SIG-M5 (cell line): ENCODE data around the gene AP1G2.
"Not testable (repeated sequence)": the region's sequence is repeated elsewhere in the genome, so short reads cannot be mapped to it uniquely, and the experiment has no call there.

Experiments used
- DNase-seq: peaks from one replicate; lab custom pipeline; 2025; lab: John Stamatoyannopoulos, UW

AP1G2 gene

GRCh38 chr14:23567186-23568020 lies at the start of gene AP1G2:
TSS of gene AP1G2 (minus strand) at chr14:23567791. CDS start at chr14:23567314, 477 bp downstream.
- DNase-seq = peak; percentile 15

DNA sequence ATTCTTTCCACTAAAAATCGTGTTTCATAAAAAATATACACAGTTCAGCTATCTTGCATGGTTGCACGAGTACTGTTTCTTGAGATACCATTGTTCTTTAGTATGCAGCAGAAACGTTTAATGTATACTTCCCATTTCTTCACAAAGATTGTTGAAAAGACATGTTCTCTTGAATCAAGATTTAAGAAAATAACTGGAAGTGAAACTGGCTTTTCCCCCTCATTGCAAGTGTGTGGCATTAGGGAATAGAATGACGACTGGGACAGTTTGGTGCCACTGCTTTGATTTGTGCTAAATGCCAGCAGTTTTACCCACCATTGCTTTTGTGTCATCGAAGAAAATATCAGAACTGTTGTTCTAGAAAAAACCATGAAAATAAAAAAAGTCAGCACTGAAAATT lies 48.3 kb upstream of the AP1G2 start:
- no peak for DNase-seq

GRCh38 chr14:23614395-23614828 lies 46.8 kb upstream of the AP1G2 start:
- DNase-seq = no peak

- DNase-seq = no peak
These were observed 45.9 kb upstream of the AP1G2 start for GRCh38 chr14:23613242-23614070.

- no peak for DNase-seq
These were observed 45.2 kb upstream of the AP1G2 start for GRCh38 chr14:23612802-23613201.

GRCh38 chr14:23612354-23612732 lies 44.8 kb upstream of the AP1G2 start:
- no peak for DNase-seq

- DNase-seq = no peak
These were observed 43.3 kb upstream of the AP1G2 start for GRCh38 chr14:23610815-23611289.

DNA sequence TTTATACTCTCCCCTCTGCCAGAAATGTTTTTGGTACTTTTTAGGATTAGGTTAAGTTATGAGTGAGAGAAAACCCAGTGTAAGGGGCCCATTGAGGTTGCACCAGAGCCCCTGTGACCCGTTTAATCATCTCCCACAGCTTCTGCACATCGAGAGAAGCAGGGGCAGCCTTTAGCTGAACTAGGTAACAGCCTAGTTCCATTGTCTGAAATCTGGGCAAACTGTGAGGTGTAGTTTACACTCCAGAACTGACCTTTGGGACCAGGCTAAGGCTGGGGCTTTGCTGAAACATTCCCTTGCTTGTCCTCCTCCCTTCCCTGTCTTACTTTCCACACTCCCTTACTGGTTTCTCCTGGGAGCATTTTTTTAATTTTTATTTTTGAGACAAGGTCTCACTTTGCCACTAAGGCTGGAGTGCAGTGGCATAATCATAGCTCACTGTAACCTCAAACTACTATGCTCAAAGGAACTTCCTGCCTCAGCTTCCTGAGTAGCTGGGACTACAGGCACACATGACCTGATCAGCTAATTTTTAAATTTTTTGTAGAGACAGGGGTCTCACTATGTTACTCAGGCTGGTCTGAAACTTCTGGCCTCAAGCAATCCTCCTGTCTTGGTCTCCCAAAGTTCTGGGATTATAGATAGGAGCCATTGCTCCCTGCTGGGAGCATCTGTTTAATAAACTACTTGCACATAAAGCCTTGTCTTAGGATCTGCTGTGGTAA lies 42.7 kb upstream of the AP1G2 start:
- no peak for DNase-seq

DNA sequence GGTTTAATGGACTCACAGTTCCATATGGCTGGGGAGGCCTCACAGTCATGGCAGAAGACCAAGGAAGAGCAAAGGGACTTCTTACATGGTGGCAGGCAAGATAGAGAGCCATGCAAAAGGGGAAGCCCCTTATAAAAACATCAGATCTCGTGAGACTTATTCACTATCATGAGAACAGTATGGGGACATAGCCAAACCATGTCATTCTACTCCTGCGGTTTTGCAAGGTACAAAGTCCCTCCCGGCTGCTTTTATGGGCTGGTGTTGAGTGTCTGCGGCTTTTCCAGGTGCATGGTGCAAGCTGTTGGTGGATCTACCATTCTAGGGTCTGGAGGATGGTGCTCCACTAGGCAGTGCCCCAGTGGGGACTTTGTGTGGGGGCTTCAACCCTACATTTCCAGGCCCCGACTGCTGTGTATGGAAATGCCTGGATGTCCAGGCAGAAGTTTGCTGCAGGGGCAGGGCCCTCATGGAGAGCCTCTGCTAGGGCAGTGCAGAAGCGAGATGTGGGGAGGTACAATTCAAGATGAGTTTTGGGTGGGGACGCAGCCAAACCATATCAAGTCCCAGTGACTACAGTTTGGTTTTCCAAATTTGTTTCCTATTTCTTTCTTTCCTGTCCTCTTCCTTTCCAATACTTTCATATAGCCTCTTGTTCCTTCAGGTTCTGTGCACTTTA lies 42.0 kb upstream of the AP1G2 start:
- not testable (repeated sequence) for DNase-seq

DNA sequence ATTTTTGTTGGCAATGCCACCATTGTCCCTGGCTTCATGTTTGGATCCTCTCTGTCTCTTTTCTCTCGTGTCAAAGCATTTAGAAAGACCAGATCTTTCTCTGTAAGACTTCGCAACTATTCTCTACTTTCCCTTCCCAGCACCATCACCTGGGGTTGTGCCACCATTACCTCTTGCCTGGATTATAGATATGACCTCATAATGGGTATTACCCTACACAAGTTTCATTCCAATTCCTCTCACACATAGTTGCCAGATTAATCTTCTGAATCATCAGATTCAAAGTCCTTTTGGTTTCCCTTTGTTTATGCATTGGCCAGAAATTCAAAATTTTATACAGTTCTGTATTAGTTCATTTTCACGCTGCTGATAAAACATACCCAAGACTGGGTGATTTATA lies 41.4 kb upstream of the AP1G2 start:
- no peak for DNase-seq

- DNase-seq = no peak
These were observed 40.9 kb upstream of the AP1G2 start for GRCh38 chr14:23608454-23608853.

- DNase-seq = no peak
These were observed 38.5 kb upstream of the AP1G2 start for GRCh38 chr14:23605931-23606585.

- no peak for DNase-seq
These were observed 37.1 kb upstream of the AP1G2 start for GRCh38 chr14:23604675-23605170.

DNA sequence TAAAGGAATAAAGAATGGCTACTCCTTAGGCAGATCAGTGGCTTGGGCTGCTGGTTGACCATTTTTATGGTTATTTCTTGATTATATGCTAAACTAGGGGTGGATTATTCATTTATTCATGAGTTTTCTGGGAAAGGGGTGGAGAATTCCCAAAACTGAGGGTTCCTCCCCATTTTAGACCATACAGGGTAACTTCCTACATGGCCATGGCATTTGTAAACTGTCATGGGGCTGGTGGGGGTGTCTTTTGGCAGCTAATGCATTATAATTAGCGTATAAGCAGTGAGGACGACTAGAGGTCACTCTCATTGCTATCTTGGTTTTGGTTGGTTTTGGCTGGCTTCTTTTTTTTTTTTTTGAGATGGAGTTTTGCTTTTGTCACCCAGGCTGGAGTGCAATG lies 36.6 kb upstream of the AP1G2 start:
- DNase-seq = no peak

GRCh38 chr14:23603103-23603502 lies 35.5 kb upstream of the AP1G2 start:
- no peak for DNase-seq

DNA sequence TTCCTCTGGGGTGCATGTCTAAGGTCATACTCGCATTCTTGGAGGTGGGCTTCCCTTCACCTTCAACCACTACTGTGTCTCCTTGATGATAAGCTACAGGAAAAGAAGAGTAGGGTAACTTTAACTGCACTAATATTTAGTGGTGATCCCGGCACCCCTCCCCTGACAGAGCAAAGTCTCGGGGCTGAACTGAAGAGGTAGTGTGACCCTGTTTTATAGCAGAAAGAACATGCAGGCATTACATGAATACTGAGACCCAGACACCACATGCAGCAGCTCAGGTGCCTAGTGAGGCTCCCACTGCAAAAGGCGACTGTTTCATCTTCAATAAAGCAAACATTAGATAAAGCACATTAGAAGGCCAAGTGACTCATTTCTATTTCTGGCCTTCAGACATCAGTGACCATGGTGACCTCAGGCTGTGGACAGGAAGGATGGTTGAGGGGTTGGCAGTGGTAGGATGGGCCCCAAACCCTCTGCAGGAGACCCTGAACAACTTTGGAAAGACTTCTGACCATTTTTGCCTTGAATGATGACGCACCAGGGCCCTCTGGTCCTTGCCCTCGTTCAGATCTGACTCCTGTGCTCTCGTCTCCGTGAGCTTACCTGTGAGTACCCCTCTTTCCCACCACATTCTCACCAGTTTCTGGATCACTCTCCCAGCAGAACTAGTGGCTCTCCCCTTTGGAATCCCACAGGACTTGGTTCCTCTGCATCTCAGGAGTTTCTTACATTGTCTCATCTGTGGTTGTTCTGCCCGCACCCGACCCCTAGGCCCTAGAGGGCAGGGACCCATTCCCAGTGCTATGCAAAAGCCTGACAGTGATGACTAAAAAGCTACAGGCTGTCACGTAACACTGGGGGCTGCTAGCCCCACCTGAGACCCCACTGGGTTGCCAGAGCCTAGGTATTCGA lies 34.8 kb upstream of the AP1G2 start:
- no peak for DNase-seq

- DNase-seq = no peak
These were observed 34.2 kb upstream of the AP1G2 start for GRCh38 chr14:23601845-23602180.

DNA sequence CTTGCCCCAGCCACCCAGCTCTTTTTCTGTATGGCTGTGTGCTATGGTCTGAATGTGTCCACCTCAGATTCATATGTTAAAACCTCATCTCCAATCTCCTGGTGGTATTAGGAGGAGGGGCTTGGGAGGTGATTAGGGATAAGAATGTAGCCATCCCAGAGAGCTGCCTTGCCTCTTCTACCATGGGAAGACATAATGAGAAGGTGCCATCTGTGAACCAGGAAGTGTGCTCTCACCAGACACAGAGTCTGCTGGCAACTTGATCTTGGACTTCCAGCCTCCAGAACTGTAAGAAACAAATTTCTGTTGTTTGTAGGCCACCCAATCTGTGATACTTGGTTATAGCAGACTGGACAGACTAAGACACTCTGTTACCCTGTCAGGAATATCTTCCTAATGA lies 33.8 kb upstream of the AP1G2 start:
- no peak for DNase-seq

DNA sequence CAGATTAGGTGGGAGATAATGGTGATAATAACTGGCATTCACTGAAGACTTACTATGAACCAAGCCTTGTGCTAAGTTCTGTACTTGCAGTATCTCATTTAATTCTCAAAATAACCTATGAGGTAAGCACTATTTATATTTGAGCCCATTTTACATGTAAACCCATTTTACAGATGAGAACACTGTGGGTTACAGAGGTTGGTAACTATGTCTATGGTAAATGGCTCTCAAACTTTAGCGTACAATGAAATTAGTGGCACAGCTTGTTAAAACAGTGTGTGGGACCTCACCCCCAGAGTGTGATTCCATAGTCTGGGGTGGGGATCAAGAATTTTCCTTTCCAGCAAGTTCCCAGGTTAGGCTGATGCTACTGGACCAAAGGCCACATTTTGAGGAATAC lies 33.2 kb upstream of the AP1G2 start:
- no peak for DNase-seq

GRCh38 chr14:23600322-23600707 lies 32.7 kb upstream of the AP1G2 start:
- DNase-seq = no peak
